GM13977 (cell line): ENCODE measurements around the gene TFDP1.
"Not testable (repeated sequence)": the region's sequence is repeated elsewhere in the genome, so short reads cannot be mapped to it uniquely, and the experiment has no call there.

ENCODE experiments used
- DNase-seq: peaks from one replicate; pipeline ENCODE4 v3.0.0; 2012; ENCODE audit warnings: low spot score
- CTCF ChIP-seq: IDR thresholded peaks from 2 replicates; pipeline ENCODE4 v1.5.1; 2012; ENCODE audit warnings: mild to moderate bottlenecking, control low read depth; ENCODE audit not compliant: insufficient read depth; ENCODE audit errors: extremely low read depth, missing control alignments
- in situ Hi-C: fragments of 300-500 bp; cut with MboI; formaldehyde crosslinking; loops from one replicate; pipeline ENCODE4 v1.12.0; 2022; ENCODE audit warnings: low sequenced_read_pairs, low pct_unique_long_range_greater_than_20kb, mixed read lengths, inconsistent platforms; ENCODE audit not compliant: unreplicated experiment

Gene TFDP1

GRCh38 chr13:113561417-113562084, 23.0 kb upstream of the TFDP1 start:
- in situ Hi-C loops = no loop called here
- no peak for DNase-seq
- no peak for TF ChIP-seq CTCF

- DNase-seq = peak; percentile 81
- in situ Hi-C loops = no loop called here
- TF ChIP-seq CTCF = peak; percentile 84
Observed at GRCh38 chr13:113562085-113562749, 22.3 kb upstream of the TFDP1 start.

DNA sequence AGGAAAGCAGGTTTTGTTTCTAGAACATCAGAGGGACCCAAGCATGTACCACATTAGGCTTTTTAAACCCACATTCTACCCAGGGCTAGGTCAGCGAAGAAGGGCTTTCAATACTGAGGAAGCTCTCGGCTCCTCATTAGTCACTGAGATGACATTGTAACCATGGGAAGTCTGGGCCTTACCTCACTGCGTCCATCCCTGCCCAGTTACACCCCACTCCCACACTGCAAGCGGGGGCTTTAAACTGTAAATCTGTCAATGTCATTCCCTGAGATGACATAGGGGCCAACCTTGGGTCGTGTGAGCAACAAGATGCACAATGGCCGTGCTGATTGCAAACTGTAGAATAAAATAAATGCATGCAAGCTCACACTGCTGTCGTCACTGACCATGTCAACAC, 21.7 kb upstream of the TFDP1 start:
- in situ Hi-C loops = no loop called here
- no peak for DNase-seq

DNA sequence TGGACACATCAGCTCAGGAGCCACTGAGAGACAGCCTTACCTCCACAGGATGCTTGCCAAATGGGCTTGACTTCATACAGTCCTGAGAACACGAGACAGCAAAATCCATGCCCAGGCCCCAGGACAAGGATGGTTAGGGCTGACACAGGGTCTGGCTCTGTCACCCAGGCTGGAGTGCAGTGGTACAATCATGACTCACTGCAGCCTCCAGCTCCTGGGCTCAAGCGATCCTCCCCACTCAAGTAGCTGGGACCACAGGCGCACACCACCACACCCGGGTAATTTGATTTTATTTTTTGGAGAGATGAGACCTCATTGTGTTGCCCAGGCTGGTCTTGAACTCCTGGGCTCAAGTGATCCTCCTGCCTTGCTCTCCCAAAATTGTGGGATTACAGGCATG, 21.0 kb upstream of the TFDP1 start:
- in situ Hi-C loops, DNase-seq: not testable (repeated sequence)

More for the DNA sequence above, 21.7 kb upstream of the TFDP1 start:
- TF ChIP-seq CTCF = no peak

DNA sequence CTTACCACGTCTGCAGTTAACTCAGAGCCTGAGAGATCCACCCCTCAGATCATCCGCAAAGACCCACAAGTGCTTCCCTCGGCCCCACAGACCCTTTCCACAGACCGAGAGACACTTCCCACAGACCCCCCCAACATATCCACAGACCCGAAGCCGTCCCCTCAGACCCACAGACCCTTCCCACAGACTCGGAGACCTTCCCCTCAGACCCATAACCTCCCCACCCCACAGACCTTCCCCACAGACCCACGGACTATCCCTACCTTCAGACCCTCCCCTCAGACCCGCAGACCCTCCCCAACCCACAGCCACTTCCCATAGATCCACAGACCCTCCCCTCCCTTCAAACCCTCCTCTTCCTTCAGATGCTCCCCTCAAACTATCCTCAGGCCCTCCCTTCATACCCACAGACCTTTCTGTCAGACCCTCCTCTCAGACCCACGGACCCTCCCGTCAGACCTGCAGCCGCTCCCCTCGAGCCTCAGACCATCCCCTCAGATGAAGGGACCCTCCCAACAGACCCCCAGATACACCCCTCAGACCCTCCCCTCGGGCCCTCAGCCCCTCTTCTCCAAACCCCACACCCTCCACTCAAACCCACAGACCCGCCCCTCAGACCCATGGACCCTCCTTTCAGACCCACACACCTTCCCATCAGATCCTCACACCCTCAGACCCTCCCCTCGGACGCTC, 20.1 kb upstream of the TFDP1 start:
- in situ Hi-C loops = no loop called here
- no peak for DNase-seq
- no peak for TF ChIP-seq CTCF

DNA sequence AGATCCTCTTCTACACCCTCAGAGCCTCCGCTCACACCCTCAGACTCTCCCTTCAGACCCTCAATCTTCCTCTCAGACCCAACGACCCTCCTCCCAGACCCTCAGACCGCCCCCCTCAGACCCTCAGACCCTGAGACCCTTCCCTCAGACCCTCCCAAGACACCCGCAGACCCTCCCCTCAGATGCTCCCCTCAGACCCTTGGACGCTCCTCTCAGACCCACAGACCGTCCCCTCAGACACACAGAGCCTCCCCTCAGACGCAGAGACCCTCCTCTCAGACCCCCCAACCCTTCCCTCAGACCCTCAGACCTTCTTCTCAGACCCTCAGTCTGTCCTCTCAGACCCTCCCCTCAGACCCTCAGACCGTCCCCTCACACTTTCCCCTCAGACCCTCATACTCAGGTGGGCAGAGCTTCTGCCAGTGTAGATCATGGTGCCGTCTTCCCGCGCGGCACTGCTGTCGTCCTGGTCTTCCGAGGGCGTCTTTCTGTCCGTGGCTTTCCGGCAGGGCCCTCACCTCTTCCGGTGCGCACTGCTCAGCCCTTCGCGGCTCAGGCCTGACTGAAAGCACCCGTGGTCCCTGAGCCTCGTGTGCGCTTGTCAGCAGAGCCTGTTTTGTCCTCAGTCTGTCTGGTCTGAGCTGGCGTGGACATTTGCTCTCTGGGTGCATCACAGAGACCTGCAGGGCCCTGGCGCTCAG, 18.9 kb upstream of the TFDP1 start:
- in situ Hi-C loops = no loop called here
- no peak for TF ChIP-seq CTCF

More for the DNA sequence above, 18.9 kb upstream of the TFDP1 start:
- DNase-seq = no peak
